ENCODE data around the gene PDGFRA.

The PDGFRA gene

DNA sequence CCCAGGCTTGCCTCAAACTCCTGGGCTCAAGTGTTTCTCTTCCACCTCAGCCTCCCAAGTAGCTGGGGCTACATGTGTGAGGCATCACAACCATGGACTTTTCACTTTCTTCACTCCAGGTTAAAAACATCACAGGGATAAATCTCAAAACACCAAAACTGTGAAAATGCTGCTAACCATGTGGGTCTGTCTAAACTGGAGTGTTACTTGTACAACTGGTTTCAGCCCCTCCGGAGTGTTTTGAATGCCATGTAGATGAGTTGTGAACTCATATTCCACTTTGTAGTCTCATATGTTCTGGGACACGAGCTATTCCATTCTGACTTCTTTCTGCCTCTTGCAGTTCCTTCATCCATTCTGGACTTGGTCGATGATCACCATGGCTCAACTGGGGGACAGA is 43.0 kb downstream of the PDGFRA start:
- DNase-seq (ENCODE audit: extremely low read depth, low read depth), result no peak
- TF ChIP-seq, protein P1, sequence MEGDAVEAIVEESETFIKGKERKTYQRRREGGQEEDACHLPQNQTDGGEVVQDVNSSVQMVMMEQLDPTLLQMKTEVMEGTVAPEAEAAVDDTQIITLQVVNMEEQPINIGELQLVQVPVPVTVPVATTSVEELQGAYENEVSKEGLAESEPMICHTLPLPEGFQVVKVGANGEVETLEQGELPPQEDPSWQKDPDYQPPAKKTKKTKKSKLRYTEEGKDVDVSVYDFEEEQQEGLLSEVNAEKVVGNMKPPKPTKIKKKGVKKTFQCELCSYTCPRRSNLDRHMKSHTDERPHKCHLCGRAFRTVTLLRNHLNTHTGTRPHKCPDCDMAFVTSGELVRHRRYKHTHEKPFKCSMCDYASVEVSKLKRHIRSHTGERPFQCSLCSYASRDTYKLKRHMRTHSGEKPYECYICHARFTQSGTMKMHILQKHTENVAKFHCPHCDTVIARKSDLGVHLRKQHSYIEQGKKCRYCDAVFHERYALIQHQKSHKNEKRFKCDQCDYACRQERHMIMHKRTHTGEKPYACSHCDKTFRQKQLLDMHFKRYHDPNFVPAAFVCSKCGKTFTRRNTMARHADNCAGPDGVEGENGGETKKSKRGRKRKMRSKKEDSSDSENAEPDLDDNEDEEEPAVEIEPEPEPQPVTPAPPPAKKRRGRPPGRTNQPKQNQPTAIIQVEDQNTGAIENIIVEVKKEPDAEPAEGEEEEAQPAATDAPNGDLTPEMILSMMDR (IDR thresholded peaks at IDR 0.05; ENCODE audit: low read depth, low read length), result no peak

DNA sequence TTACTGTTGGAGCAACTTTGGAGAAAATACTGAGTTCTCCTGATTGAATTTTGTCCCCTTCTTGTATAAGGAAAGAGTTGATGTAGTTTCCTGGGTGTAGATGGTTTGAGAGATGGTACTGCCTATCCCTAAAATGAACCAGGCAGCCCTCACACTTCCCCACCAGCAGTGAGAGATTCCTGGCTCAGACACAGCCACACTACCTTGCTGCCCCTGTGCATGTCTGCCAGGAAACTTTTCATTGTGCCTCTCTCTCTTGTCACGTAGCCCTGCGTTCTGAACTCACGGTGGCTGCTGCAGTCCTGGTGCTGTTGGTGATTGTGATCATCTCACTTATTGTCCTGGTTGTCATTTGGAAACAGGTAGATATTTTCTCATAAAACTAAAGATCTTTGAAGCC is 45.2 kb downstream of the PDGFRA start:
- no peak for DNase-seq (ENCODE audit: extremely low read depth, low read depth)
- TF ChIP-seq, protein P1 (IDR thresholded peaks at IDR 0.05; ENCODE audit: low read depth, low read length), result no peak

DNA sequence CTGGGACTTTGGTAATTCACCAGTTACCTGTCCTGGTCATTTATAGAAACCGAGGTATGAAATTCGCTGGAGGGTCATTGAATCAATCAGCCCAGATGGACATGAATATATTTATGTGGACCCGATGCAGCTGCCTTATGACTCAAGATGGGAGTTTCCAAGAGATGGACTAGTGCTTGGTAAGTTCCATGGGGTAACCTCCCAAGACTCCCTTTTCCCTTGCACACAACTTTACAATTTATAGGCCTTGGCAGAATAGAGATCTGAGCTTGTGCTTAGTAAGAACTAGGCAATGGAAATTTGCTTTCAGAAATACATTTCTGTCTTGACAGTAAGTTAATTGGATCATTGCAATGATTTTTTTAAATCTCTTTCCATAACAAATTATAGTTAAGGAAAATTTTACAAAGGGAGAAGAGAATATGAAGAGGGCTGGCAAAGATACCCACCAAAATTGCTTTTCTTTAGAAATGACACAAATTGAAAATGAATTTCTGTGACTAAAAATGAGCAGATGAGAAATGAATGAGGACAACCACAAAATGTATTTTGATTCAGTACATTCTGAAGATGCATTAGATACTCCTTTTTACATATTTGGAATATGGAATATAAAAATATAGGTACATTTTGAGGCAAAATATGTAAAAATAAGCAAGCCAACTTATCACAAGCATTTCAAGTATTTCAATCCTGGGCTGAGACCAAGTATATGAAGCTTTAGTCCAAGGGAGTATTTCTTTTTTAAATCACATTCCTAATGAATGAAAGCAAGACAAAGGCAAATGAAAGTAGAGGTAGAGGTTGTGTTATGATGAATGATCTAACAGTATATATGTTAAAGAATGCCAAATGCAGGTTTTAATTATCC is 45.9 kb downstream of the PDGFRA start:
- TF ChIP-seq, protein P1 (IDR thresholded peaks at IDR 0.05; ENCODE audit: low read depth, low read length), result no peak
- no peak for DNase-seq (ENCODE audit: extremely low read depth, low read depth)

DNA sequence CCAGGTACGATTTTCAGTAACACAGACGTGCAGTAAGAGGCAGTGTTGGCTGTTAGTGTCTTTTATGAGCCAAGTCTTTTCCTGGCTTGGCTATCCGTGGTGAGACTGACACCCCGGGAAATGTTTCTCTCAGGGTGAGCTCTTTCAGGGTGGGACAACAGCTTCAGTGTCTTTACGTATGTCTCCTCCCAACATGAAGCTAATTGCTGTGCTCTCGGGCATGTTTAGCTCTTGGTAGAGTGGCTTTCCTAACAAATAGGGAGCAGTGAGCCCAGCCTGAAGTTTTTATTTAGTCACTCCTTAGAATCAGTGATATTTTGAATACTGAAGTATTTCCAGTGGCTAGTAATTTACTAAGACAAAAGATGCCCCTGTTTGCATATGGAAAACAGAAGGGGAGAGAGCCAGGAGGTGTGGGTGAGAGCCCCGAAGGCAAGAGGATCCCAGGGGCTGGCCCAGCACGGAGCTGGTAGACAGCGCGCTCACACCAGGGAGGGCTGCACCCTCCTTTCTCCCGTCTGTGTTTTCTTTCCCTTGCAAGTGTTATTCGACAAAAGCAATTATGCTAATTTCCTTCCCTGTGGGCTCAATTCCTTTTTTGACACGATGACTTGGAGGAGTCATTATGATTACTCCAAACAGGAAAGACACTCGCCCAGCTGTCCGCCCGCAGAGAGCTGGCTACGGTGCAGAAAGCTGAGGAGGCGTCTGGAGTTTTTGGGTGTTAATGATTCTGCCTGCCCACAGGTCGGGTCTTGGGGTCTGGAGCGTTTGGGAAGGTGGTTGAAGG is 47.7 kb downstream of the PDGFRA start:
- no peak for DNase-seq (ENCODE audit: extremely low read depth, low read depth)
- TF ChIP-seq, protein P1 (IDR thresholded peaks at IDR 0.05; ENCODE audit: low read depth, low read length), result no peak

DNA sequence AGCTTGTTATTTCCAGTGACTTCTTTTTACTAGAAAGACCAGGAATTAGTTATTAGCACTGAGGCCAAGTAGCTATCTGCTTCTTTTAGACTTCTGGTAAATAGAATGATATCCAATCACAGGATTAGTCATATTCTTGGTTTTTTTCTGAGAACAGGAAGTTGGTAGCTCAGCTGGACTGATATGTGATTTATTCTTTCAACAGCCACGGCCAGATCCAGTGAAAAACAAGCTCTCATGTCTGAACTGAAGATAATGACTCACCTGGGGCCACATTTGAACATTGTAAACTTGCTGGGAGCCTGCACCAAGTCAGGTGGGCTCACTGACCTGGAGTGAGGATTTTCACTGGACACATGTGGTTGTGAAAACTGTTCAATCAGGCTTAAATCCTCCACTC is 48.6 kb downstream of the PDGFRA start:
- TF ChIP-seq, protein P1 (IDR thresholded peaks at IDR 0.05; ENCODE audit: low read depth, low read length), result no peak
- DNase-seq (ENCODE audit: extremely low read depth, low read depth), result no peak

DNA sequence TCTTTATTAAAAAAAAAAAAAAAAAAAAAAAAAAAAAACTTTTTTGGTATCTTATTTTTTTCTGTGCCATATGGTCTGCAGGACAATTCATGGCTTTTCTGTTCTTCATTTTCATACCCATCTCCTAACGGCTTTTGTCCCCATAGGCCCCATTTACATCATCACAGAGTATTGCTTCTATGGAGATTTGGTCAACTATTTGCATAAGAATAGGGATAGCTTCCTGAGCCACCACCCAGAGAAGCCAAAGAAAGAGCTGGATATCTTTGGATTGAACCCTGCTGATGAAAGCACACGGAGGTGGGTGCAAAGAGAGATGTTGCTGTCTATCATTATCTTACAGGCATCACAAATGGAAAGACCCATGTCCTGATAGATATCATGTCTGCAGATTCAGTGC is 49.1 kb downstream of the PDGFRA start:
- TF ChIP-seq, protein P1 (IDR thresholded peaks at IDR 0.05; ENCODE audit: low read depth, low read length), result no peak
- DNase-seq (ENCODE audit: extremely low read depth, low read depth), result no peak

Measured in AG09319 (cell line).